Fibroblast of villous mesenchyme (primary cell): Measurements from ENCODE around the gene NHLRC4. TPM values are rescaled to one million over a fixed set of nuclear protein-coding genes. Genes with fewer than 3 reads are reported as not detected.

Source experiments
- DNase-seq: peaks from one replicate; pipeline ENCODE4 v3.0.0-alpha.2; 2010; ENCODE audit warnings: low read depth
- H3K4me3 ChIP-seq: 2 replicates; pipeline ENCODE4 v1.5.1; 2011; ENCODE audit warnings: low read depth, mild to moderate bottlenecking, low read length
- CTCF ChIP-seq: IDR thresholded peaks from 2 replicates; pipeline ENCODE4 v1.5.1; 2012; ENCODE audit warnings: low read depth, mild to moderate bottlenecking, low read length; ENCODE audit not compliant: insufficient read depth
- total RNA-seq: library from RNA; depleted of rRNA; stranded (reverse); fragments of >200 nt; gene quantifications from 2 replicates; pipeline ENCODE4 v1.2.3, GENCODE V29; 2012

NHLRC4 gene
- total RNA-seq, 1 donor: 1.7 TPM

- no peak for DNase-seq
Observed at GRCh38 chr16:522320-523096, 44.3 kb upstream of the NHLRC4 start.

GRCh38 chr16:523097-523741 is 43.6 kb upstream of the NHLRC4 start:
- H3K4me3 ChIP-seq: no peak overlapping the region
- no peak for TF ChIP-seq CTCF
- DNase-seq: no peak

More at GRCh38 chr16:522320-523096, 44.3 kb upstream of the NHLRC4 start:
- no peak for TF ChIP-seq CTCF
- H3K4me3 ChIP-seq: no peak overlapping the region

- no peak overlapping the region for H3K4me3 ChIP-seq
- DNase-seq: no peak
- TF ChIP-seq CTCF: no peak
Observed at GRCh38 chr16:524274-525040, 42.3 kb upstream of the NHLRC4 start.

GRCh38 chr16:525123-525519 is 41.7 kb upstream of the NHLRC4 start:
- no peak for DNase-seq
- TF ChIP-seq CTCF: no peak
- H3K4me3 ChIP-seq: no peak overlapping the region

- DNase-seq: peak; percentile 80
- TF ChIP-seq CTCF: no peak
- H3K4me3 ChIP-seq: peak overlapping the region; percentile 77
Observed at GRCh38 chr16:525520-526180, 41.2 kb upstream of the NHLRC4 start.

GRCh38 chr16:526181-527014 is 40.4 kb upstream of the NHLRC4 start:
- peak overlapping the region; percentile 77 for H3K4me3 ChIP-seq
- peak; percentile 65 for DNase-seq
- TF ChIP-seq CTCF: no peak
